Astrocyte (in vitro differentiated cells and primary cell): ENCODE measurements around the gene MYOD1. TPM values are rescaled to one million over a fixed set of nuclear protein-coding genes. Genes with fewer than 3 reads are reported as not detected.

ENCODE experiments used
- DNase-seq: peaks from one replicate; pipeline ENCODE4 v3.0.0-alpha.2; 2010; ENCODE audit warnings: low read depth
- FAIRE-seq: peaks from 2 replicates; lab custom pipeline; 2011; peaks lifted over from hg19 to GRCh38; lab: Jason Lieb, UNC
- H2AFZ ChIP-seq: 2 replicates; pipeline ENCODE4 v1.6.0; 2012; ENCODE audit warnings: low read depth, low read length, inconsistent platforms
- H3K27ac ChIP-seq: 2 replicates; pipeline ENCODE4 v1.5.1; 2011; ENCODE audit warnings: low read depth, low read length, inconsistent platforms
- H3K27me3 ChIP-seq: 2 replicates; pipeline ENCODE4 v1.6.0; 2011; ENCODE audit warnings: low read length, inconsistent platforms; ENCODE audit not compliant: insufficient read depth
- H3K36me3 ChIP-seq: 2 replicates; pipeline ENCODE4 v1.5.1; 2011; ENCODE audit warnings: low read length, inconsistent platforms; ENCODE audit not compliant: insufficient read depth
- H3K4me1 ChIP-seq: 2 replicates; pipeline ENCODE4 v1.5.1; 2011; ENCODE audit warnings: low read length, inconsistent platforms; ENCODE audit not compliant: insufficient read depth
- H3K4me2 ChIP-seq: 2 replicates; pipeline ENCODE4 v1.6.0; 2012; ENCODE audit warnings: low read length, inconsistent platforms
- H3K4me3 ChIP-seq: 2 replicates; pipeline ENCODE4 v1.5.1; 2011; ENCODE audit warnings: low read depth, mild to moderate bottlenecking, low read length, inconsistent platforms; ENCODE audit not compliant: insufficient read depth
- H3K79me2 ChIP-seq: 2 replicates; pipeline ENCODE4 v1.6.0; 2012; ENCODE audit warnings: mild to moderate bottlenecking, low read length, inconsistent platforms; ENCODE audit not compliant: insufficient read depth
- H3K9ac ChIP-seq: 2 replicates; pipeline ENCODE4 v1.6.0; 2012; ENCODE audit warnings: mild to moderate bottlenecking, low read length, inconsistent platforms
- H3K9me3 ChIP-seq: 2 replicates; pipeline ENCODE4 v1.5.1; 2012; ENCODE audit warnings: low read depth, mild to moderate bottlenecking, low read length, inconsistent platforms; ENCODE audit not compliant: insufficient read depth
- H4K20me1 ChIP-seq: 2 replicates; pipeline ENCODE4 v1.6.0; 2012; ENCODE audit warnings: low read length, inconsistent platforms; ENCODE audit not compliant: insufficient read depth
- H3K27ac Mint-ChIP-seq: one replicate; pipeline ENCODE4 v1.8.0; 2021; ENCODE audit warnings: mild to moderate bottlenecking, mixed read lengths; ENCODE audit not compliant: unreplicated experiment
- H3K27me3 Mint-ChIP-seq: one replicate; pipeline ENCODE4 v1.8.0; 2021; ENCODE audit warnings: low read depth, mixed read lengths; ENCODE audit not compliant: unreplicated experiment
- H3K36me3 Mint-ChIP-seq: one replicate; pipeline ENCODE4 v1.8.0; 2021; ENCODE audit warnings: low read depth, mixed read lengths; ENCODE audit not compliant: unreplicated experiment
- H3K4me1 Mint-ChIP-seq: one replicate; pipeline ENCODE4 v1.8.0; 2021; ENCODE audit warnings: low read depth, mixed read lengths; ENCODE audit not compliant: unreplicated experiment
- H3K4me3 Mint-ChIP-seq: one replicate; pipeline ENCODE4 v1.8.0; 2021; ENCODE audit warnings: mild to moderate bottlenecking, moderate library complexity, mixed read lengths; ENCODE audit not compliant: unreplicated experiment
- H3K9me3 Mint-ChIP-seq: one replicate; pipeline ENCODE4 v1.8.0; 2021; ENCODE audit warnings: mild to moderate bottlenecking, mixed read lengths; ENCODE audit not compliant: unreplicated experiment
- EZH2 ChIP-seq: IDR thresholded peaks from 2 replicates; pipeline ENCODE4 v1.6.1; 2012; ENCODE audit warnings: mild to moderate bottlenecking, low read length, inconsistent platforms; ENCODE audit not compliant: insufficient read depth
- total RNA-seq: library from RNA; stranded (reverse); gene quantifications from 2 replicates; pipeline ENCODE4 v1.2.1, GENCODE V29; 2021
- TF ChIP-seq, protein P1 (sequence below): IDR thresholded peaks from 2 replicates; pipeline ENCODE4 v1.5.1; 2011; ENCODE audit warnings: low read depth, mild to moderate bottlenecking, inconsistent platforms, low read length, moderate library complexity; ENCODE audit not compliant: insufficient read depth

Gene MYOD1
- total RNA-seq, 1 donor from 2014 or later: not detected

GRCh38 chr11:17760102-17761029, 41.0 kb downstream of the MYOD1 start:
- Mint-ChIP-seq H3K4me1 (no peaks in the 10 kb centered on the region), H3K4me3 (no peak overlapping the region), H3K27me3 (peaks cover 36% of the 10 kb centered on the region), H3K9me3 (peaks cover 10% of the 10 kb centered on the region), H3K27ac (no peak overlapping the region), H3K36me3 (no peaks in the 10 kb centered on the region)
- H2AFZ ChIP-seq: no peak overlapping the region
- FAIRE-seq (no peak), DNase-seq (peak; percentile 12)
- H3K27ac ChIP-seq: no peak overlapping the region
- no peak overlapping the region for H3K4me3 ChIP-seq
- no peaks in the 10 kb centered on the region for H3K36me3 ChIP-seq
- peaks cover 5% of the 10 kb centered on the region for H3K4me1 ChIP-seq
- H3K4me2 ChIP-seq: no peak overlapping the region
- H3K9ac ChIP-seq: no peak overlapping the region
- TF ChIP-seq, protein P1, sequence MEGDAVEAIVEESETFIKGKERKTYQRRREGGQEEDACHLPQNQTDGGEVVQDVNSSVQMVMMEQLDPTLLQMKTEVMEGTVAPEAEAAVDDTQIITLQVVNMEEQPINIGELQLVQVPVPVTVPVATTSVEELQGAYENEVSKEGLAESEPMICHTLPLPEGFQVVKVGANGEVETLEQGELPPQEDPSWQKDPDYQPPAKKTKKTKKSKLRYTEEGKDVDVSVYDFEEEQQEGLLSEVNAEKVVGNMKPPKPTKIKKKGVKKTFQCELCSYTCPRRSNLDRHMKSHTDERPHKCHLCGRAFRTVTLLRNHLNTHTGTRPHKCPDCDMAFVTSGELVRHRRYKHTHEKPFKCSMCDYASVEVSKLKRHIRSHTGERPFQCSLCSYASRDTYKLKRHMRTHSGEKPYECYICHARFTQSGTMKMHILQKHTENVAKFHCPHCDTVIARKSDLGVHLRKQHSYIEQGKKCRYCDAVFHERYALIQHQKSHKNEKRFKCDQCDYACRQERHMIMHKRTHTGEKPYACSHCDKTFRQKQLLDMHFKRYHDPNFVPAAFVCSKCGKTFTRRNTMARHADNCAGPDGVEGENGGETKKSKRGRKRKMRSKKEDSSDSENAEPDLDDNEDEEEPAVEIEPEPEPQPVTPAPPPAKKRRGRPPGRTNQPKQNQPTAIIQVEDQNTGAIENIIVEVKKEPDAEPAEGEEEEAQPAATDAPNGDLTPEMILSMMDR: peak; percentile 33
- no peak for TF ChIP-seq EZH2
- no peaks in the 10 kb centered on the region for H3K79me2 ChIP-seq
- H4K20me1 ChIP-seq: no peaks in the 10 kb centered on the region
- H3K27me3 ChIP-seq: peaks cover 3% of the 10 kb centered on the region
- H3K9me3 ChIP-seq: no peaks in the 10 kb centered on the region

DNA sequence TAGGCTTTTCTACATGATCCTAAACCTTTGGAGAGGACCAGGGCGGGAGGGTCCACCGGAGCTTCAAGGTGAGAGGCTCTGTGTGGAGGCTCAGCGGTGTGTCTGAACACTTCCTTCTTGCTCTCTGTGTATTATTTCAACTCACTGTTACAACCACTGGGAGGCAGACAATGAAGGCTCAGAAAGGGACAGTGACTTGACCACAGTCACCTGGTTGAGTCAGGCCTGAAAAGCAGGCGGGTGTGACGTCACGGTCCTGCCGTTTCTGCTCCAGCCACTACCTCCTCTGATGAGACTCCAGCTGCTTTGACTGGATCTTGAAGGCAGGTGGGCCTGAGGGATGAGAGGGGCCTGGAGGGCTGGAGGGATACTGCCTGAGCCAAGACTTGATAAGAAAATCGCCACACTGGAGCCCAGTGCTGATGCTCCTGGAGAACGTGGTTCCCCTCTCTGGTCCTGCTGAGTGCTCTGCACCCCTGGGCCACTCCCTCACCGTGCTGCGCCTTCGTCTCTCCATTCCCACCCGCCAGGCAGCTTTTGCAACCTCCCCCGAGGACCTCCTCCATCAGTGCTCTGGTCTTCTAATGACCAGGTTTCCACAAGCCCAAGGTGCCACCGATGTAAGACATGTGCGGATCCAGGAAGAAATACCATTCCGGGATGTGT, 43.1 kb downstream of the MYOD1 start:
- Histone ChIP-seq H3K4me1 (peaks cover 5% of the 10 kb centered on the region), H3K4me2 (no peak overlapping the region), H3K27me3 (no peaks in the 10 kb centered on the region), H3K27ac (no peak overlapping the region), H3K36me3 (no peaks in the 10 kb centered on the region), H3K9me3 (no peaks in the 10 kb centered on the region), H3K4me3 (no peak overlapping the region), H4K20me1 (no peaks in the 10 kb centered on the region), H2AFZ (no peak overlapping the region), H3K79me2 (no peaks in the 10 kb centered on the region), H3K9ac (no peak overlapping the region)
- no peak for FAIRE-seq
- H3K4me3 Mint-ChIP-seq: no peak overlapping the region
- no peaks in the 10 kb centered on the region for H3K36me3 Mint-ChIP-seq
- H3K4me1 Mint-ChIP-seq: no peaks in the 10 kb centered on the region
- no peak for TF ChIP-seq EZH2
- TF ChIP-seq, protein P1: no peak
- H3K27me3 Mint-ChIP-seq: peaks cover 26% of the 10 kb centered on the region
- H3K27ac Mint-ChIP-seq: no peak overlapping the region
- no peak for DNase-seq
- H3K9me3 Mint-ChIP-seq: peaks cover 10% of the 10 kb centered on the region
